NCI-H2107 treated with DMSO at 0.1 percent for 48 hours (cell line): ENCODE results near the gene ST3GAL3.

Source experiments
- DNase-seq: peaks from one replicate; lab custom pipeline; 2025; ENCODE audit not compliant: unreplicated experiment; lab: John Stamatoyannopoulos, UW

Gene ST3GAL3

DNA sequence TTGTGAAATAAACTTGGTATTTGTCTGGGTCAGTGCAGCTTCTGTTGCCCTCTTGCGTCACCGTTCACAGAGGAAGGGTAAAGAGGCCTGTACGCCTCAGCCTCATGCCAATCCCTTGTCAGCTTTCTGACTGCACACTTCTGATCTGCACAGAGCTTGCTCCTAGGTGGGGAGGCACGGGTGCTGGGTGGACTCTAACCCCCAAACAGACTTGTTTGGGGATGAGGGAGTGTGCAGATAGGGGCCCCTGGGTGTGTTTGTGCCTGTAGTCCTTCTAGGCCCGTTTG, 270.9 kb downstream of the ST3GAL3 start:
- DNase-seq = no peak

DNA sequence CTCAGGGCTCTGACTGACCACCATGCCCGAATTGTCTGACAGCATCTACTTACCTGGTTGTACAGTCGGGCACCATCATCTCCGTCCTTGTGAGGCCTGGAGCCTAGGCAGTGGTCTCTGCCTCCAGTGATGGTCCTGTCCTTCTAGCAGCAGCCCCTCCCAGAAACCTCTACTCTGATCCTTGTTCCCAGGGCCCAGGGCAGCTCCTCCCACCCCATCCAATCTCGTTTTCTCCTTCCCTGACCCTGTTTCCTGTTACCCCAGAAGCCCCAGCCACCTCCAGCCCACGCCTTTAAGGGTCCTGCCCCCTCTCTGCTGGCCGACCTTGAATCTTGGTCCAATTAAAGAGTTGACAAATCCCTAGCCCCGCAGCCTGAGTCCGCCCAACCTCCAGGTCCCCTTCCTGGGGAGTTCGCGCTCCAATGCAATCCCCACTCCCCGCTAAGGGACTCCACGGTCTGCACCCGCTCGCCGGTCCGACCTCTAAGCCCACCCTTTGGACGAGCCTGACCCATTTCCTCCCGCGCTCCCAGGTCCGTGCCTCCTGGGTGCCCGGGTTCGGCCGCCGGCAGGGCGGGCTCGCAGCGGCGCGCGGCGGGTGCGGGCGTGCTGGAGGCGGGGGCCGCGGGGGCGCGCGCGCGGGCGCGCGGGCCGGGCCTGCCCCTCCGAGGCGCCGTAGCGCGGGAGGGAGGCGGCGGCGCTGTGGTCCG, 271.4 kb downstream of the ST3GAL3 start, which contains the start of gene B4GALT2:
Gene B4GALT2 (plus strand): TSS at position 660 of the 710 bp plus-strand sequence. CDS start 1,951 bp downstream, outside the sequence.
- no peak for DNase-seq

DNA sequence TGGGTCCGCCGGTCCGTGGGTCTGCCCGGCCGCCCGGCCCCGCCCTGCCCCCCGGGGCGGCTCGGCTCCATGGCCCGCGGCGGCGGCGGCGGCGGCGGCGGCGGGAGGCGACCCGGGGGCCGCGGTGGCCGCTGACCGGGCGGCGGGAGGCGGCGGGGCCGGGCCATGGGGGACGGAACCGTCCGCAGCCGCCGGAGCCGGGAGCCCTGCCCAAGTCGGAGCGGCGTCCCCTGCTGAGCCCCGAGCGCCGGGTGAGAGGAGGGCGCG, 271.9 kb downstream of the ST3GAL3 start:
- DNase-seq = no peak

DNA sequence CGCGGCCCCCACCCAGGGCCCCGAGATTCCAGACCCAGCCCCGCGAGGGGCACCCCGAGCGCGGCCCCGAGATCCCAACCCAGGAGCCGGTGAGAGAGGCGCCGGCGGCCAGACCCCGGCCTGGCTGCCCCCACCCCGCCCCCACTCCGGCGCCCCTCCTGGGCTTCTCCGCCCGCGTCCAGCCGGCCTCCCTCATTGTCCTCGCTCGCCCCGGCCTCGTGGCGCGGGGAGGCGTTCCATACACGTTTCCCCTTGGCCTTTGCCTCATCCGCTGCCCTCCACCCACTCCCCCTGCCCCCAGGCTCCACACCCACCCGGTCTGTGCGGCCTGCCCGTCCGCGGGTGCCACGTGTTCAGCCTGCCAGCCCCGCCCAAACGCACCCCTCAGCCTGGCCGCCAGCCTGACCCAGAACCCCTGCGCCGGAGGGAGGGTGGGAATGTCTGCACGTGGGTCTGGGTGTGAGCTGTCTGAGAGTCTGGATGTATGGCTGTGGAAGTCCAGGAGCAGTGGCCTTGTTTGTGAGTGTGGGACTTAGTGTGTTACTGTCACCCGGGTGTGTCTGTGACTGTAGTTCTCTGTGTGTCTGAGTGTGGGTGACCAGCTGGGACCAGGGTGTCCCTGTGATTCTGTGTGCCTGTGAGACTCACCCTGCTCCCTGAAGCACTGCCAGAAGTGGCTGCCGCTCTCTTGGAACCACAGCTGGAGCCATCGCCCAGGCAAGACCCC, 272.4 kb downstream of the ST3GAL3 start:
- peak; percentile 32 for DNase-seq

DNA sequence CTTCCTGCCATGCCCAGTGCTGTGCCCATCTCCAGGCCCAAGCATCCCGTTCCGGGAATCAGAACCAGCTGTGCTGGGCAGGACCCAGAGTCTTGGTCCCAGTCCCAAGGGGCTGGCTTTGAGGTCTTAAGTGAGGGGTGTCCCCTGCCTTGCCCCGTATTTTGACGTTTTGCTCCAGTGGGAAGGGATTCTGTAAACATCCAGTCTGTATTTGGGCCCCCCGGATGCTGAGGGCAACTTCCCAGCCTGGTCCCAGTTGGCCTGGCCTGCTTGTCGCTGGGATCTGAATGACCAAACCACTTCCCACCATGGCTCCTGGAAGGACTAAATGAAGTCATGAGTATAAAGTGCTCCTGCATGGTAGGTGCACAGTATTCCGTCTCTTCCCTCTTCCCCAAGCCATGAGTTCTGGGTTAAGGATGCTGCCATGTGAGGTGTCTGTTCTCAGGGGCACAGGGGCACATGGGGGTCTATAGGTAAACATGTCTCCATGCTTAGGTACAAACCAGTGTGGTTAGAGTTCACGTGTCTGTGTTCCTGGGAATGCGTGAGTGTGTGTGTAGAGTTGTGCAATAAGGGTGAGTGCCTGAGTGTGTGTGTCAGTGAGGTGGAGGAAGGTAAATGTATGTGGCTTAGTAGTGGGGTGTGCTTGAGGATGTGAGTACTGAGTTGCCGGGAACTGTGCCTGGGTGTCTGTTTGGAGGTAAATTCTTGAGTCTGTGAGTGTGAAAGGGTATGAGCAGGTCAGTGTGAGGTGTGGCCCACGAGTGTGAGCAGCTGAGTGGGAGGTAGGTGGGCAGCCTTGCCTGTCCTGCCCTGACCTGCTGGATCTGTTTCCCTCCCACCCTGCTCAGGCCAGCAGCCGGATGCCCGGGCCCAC, 273.2 kb downstream of the ST3GAL3 start:
- no peak for DNase-seq
